Activated CD4-positive, alpha-beta T cell treated with anti-CD3 and anti-CD28 coated beads for 1 hour (primary cell): Measurements from ENCODE around the gene NDUFB4.

Experiments used
- DNase-seq: peaks from one replicate; pipeline ENCODE4 v3.0.0-alpha.2; 2020

NDUFB4 gene

GRCh38 chr3:120596116-120596852 is at the start of gene NDUFB4:
TSS of gene NDUFB4 (plus strand) at chr3:120596336. CDS start at chr3:120596360, 24 bp downstream.
- DNase-seq = peak; percentile 94

GRCh38 chr3:120550546-120550945 is 45.6 kb upstream of the NDUFB4 start:
- no peak for DNase-seq

- DNase-seq = no peak
Measured at GRCh38 chr3:120552184-120553172, 43.7 kb upstream of the NDUFB4 start.

GRCh38 chr3:120554812-120555606 is 41.1 kb upstream of the NDUFB4 start:
- DNase-seq = no peak

- DNase-seq = no peak
Measured at GRCh38 chr3:120555657-120556509, 40.3 kb upstream of the NDUFB4 start.

- no peak for DNase-seq
Measured at GRCh38 chr3:120557115-120557514, 39.0 kb upstream of the NDUFB4 start.

GRCh38 chr3:120558771-120559241 is 37.3 kb upstream of the NDUFB4 start:
- peak; percentile 80 for DNase-seq

GRCh38 chr3:120559242-120560061 is 36.7 kb upstream of the NDUFB4 start:
- DNase-seq = no peak

- no peak for DNase-seq
Measured at GRCh38 chr3:120560304-120561250, 35.6 kb upstream of the NDUFB4 start.

GRCh38 chr3:120561251-120562045 is 34.7 kb upstream of the NDUFB4 start:
- peak; percentile 43 for DNase-seq

- no peak for DNase-seq
Measured at GRCh38 chr3:120563356-120564022, 32.6 kb upstream of the NDUFB4 start.

GRCh38 chr3:120566243-120566975 is 29.7 kb upstream of the NDUFB4 start:
- DNase-seq = no peak

- DNase-seq = no peak
Measured at GRCh38 chr3:120567370-120568201, 28.6 kb upstream of the NDUFB4 start.

GRCh38 chr3:120568202-120568531 is 28.0 kb upstream of the NDUFB4 start:
- DNase-seq = no peak

GRCh38 chr3:120568598-120568997 is 27.5 kb upstream of the NDUFB4 start:
- DNase-seq = no peak

GRCh38 chr3:120569222-120570057 is 26.7 kb upstream of the NDUFB4 start:
- no peak for DNase-seq
